CD4-positive, alpha-beta T cell treated with Interleukin-6 at 100 ng/mL for 8 hours (primary cell): ENCODE results near the gene SOX11.
"Not testable (repeated sequence)": the region's sequence is repeated elsewhere in the genome, so short reads cannot be mapped to it uniquely, and the experiment has no call there.

Experiments used
- DNase-seq: peaks from one replicate; pipeline ENCODE4 v3.0.0-alpha.2; 2020; ENCODE audit warnings: mixed read lengths, low spot score

The SOX11 gene

GRCh38 chr2:5691985-5692529 is at the start of gene SOX11:
SOX11 (plus strand) TSS chr2:5692384; CDS start chr2:5692722, 338 bp downstream.
- no peak for DNase-seq

- not testable (repeated sequence) for DNase-seq
Measured at GRCh38 chr2:5652734-5653133, 39.5 kb upstream of the SOX11 start.

GRCh38 chr2:5653756-5654155 is 38.4 kb upstream of the SOX11 start:
- not testable (repeated sequence) for DNase-seq

- no peak for DNase-seq
Measured at GRCh38 chr2:5657231-5657630, 35.0 kb upstream of the SOX11 start.

- DNase-seq: no peak
Measured at GRCh38 chr2:5660591-5660990, 31.6 kb upstream of the SOX11 start.

- no peak for DNase-seq
Measured at GRCh38 chr2:5661362-5661761, 30.8 kb upstream of the SOX11 start.

GRCh38 chr2:5664278-5664681 is 27.9 kb upstream of the SOX11 start:
- no peak for DNase-seq

- no peak for DNase-seq
Measured at GRCh38 chr2:5665066-5665465, 27.1 kb upstream of the SOX11 start.

- DNase-seq: no peak
Measured at GRCh38 chr2:5666798-5667197, 25.4 kb upstream of the SOX11 start.

GRCh38 chr2:5667655-5668054 is 24.5 kb upstream of the SOX11 start:
- not testable (repeated sequence) for DNase-seq

GRCh38 chr2:5668682-5669250 is 23.4 kb upstream of the SOX11 start:
- DNase-seq: no peak

GRCh38 chr2:5672749-5673144 is 19.4 kb upstream of the SOX11 start:
- no peak for DNase-seq

- DNase-seq: no peak
Measured at GRCh38 chr2:5673145-5674025, 18.8 kb upstream of the SOX11 start.

- no peak for DNase-seq
Measured at GRCh38 chr2:5674026-5674340, 18.2 kb upstream of the SOX11 start.

- no peak for DNase-seq
Measured at GRCh38 chr2:5677133-5677532, 15.1 kb upstream of the SOX11 start.

GRCh38 chr2:5683471-5683870 is 8.7 kb upstream of the SOX11 start:
- DNase-seq: no peak

- no peak for DNase-seq
Measured at GRCh38 chr2:5685225-5685624, 7.0 kb upstream of the SOX11 start.

- DNase-seq: no peak
Measured at GRCh38 chr2:5686068-5686467, 6.1 kb upstream of the SOX11 start.

GRCh38 chr2:5686536-5686935 is 5.6 kb upstream of the SOX11 start:
- DNase-seq: no peak

GRCh38 chr2:5689750-5690149 is 2.4 kb upstream of the SOX11 start:
- no peak for DNase-seq

GRCh38 chr2:5690286-5690685 is 1.9 kb upstream of the SOX11 start:
- no peak for DNase-seq

- DNase-seq: no peak
Measured at GRCh38 chr2:5690718-5691220, 1.4 kb upstream of the SOX11 start.
